MG63 (cell line): Measurements from ENCODE around the gene RGL1. TPM values are rescaled to one million over a fixed set of nuclear protein-coding genes. Genes with fewer than 3 reads are reported as not detected.

Source experiments
- DNase-seq: peaks from one replicate; pipeline ENCODE4 v3.0.0-alpha.2; 2020
- H3K27me3 ChIP-seq: fragments of 250-450 bp; sonication (Bioruptor Pico); 2 replicates; pipeline ENCODE4 v1.5.1; 2020; ENCODE audit warnings: mild to moderate bottlenecking, moderate library complexity
- H3K36me3 ChIP-seq: fragments of 250-450 bp; sonication (Bioruptor Pico); 2 replicates; pipeline ENCODE4 v1.5.1; 2020; ENCODE audit warnings: mild to moderate bottlenecking, moderate library complexity
- H3K4me3 ChIP-seq: fragments of 250-450 bp; sonication (Bioruptor Pico); 2 replicates; pipeline ENCODE4 v1.5.1; 2020; ENCODE audit warnings: mild to moderate bottlenecking, moderate library complexity
- H3K9me3 ChIP-seq: fragments of 250-450 bp; sonication (Bioruptor Pico); 2 replicates; pipeline ENCODE4 v1.5.1; 2020; ENCODE audit warnings: mild to moderate bottlenecking, moderate library complexity
- total RNA-seq: library from RNA; depleted of rRNA; stranded (reverse); fragments of >200 nt; shearing (Covaris generic); gene quantifications from 2 replicates; pipeline ENCODE4 v1.2.3, GENCODE V29; 2014; ENCODE audit warnings: low replicate concordance; rRNA removed

The RGL1 gene
- total RNA-seq, 1 experiment from 2014 or later = 4.1 TPM

GRCh38 chr1:183966487-183966886 lies 161.6 kb downstream of the RGL1 start:
- Histone ChIP-seq H3K9me3 (no peaks in the 10 kb centered on the region), H3K27me3 (peaks cover 10% of the 10 kb centered on the region; the same call in 1 of the 2 replicates), H3K36me3 (no peaks in the 10 kb centered on the region)

GRCh38 chr1:183967914-183968313 lies 163.0 kb downstream of the RGL1 start:
- no peak for DNase-seq
- Histone ChIP-seq H3K27me3 (peaks cover 10% of the 10 kb centered on the region; the same call in 1 of the 2 replicates), H3K4me3 (no peak overlapping the region), H3K36me3 (no peaks in the 10 kb centered on the region), H3K9me3 (no peaks in the 10 kb centered on the region)

More at GRCh38 chr1:183966487-183966886, 161.6 kb downstream of the RGL1 start:
- no peak overlapping the region for H3K4me3 ChIP-seq
- no peak for DNase-seq

- no peaks in the 10 kb centered on the region for H3K9me3 ChIP-seq
- no peak for DNase-seq
- no peaks in the 10 kb centered on the region for H3K36me3 ChIP-seq
- no peak overlapping the region for H3K4me3 ChIP-seq
- H3K27me3 ChIP-seq = peaks cover 10% of the 10 kb centered on the region; the same call in 1 of the 2 replicates
These were observed 163.5 kb downstream of the RGL1 start for GRCh38 chr1:183968386-183968785.

- Histone ChIP-seq H3K9me3 (no peaks in the 10 kb centered on the region), H3K4me3 (no peak overlapping the region), H3K36me3 (no peaks in the 10 kb centered on the region), H3K27me3 (no peaks in the 10 kb centered on the region)
- no peak for DNase-seq
These were observed 165.8 kb downstream of the RGL1 start for GRCh38 chr1:183970516-183971300.

GRCh38 chr1:183975651-183976050 lies 170.7 kb downstream of the RGL1 start:
- no peak for DNase-seq
- Histone ChIP-seq H3K4me3 (no peak overlapping the region), H3K9me3 (no peaks in the 10 kb centered on the region), H3K27me3 (peaks cover 2% of the 10 kb centered on the region; the same call in 1 of the 2 replicates), H3K36me3 (no peaks in the 10 kb centered on the region)

GRCh38 chr1:183977717-183978116 lies 172.8 kb downstream of the RGL1 start:
- peaks cover 3% of the 10 kb centered on the region; the same call in 1 of the 2 replicates for H3K27me3 ChIP-seq

More at GRCh38 chr1:183977717-183978116, 172.8 kb downstream of the RGL1 start:
- H3K4me3 ChIP-seq = no peak overlapping the region
- DNase-seq = no peak
- no peaks in the 10 kb centered on the region for H3K36me3 ChIP-seq
- H3K9me3 ChIP-seq = no peaks in the 10 kb centered on the region

Other genes with a start within 250 kb of the RGL1 start
- gene NCF2, start 214.7 kb upstream of the RGL1 start, total RNA-seq = 0.53 and 0.64 TPM in 2 replicates
- gene ARPC5, start 169.3 kb upstream of the RGL1 start, total RNA-seq = 232 and 372 TPM in 2 replicates
- gene APOBEC4, start 151.8 kb upstream of the RGL1 start, total RNA-seq = not detected in 2 replicates
- 0.03 TPM in 1 of 2 replicates, not detected in the other for gene COLGALT2, start 232.6 kb downstream of the RGL1 start, total RNA-seq
- 81.1 and 152 TPM in 2 replicates for gene TSEN15, start 246.6 kb downstream of the RGL1 start, total RNA-seq